Muscle of back (tissue), 13 donors: ENCODE measurements around the gene MLF1. TPM values are rescaled to one million over a fixed set of nuclear protein-coding genes. Genes with fewer than 3 reads are reported as not detected.
"Not testable (repeated sequence)": the region's sequence is repeated elsewhere in the genome, so short reads cannot be mapped to it uniquely, and the experiment has no call there.

Experiments used
- DNase-seq, 3 donors: peaks; one replicate each; pipeline versions ENCODE4 v3.0.0 to v3.0.0-alpha.2; 2013
- long read RNA-seq, 9 donors: transcript quantifications; one replicate each; lab custom pipeline, GENCODE V29; 2026
- polyA plus RNA-seq, 10 donors: library from polyadenylated mRNA; unstranded; fragments of 120-200 nt; gene quantifications; one replicate each; pipeline ENCODE4 v1.2.1, GENCODE V29; 2013; ENCODE audit not compliant: insufficient read length in 10 of 10

The MLF1 gene, protein sequence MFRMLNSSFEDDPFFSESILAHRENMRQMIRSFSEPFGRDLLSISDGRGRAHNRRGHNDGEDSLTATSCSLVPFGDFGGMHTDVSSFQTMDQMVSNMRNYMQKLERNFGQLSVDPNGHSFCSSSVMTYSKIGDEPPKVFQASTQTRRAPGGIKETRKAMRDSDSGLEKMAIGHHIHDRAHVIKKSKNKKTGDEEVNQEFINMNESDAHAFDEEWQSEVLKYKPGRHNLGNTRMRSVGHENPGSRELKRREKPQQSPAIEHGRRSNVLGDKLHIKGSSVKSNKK
- 10 to 100 TPM; 43.3 to 95.0 (median 57.9) TPM for polyA plus RNA-seq
- long read RNA-seq, donor 1, transcript MLF1-201 (7 exons, 2,203 nt) = major isoform, 10 of 18 reads
- long read RNA-seq, donor 1, partial matches to known transcripts = 0 of 18 reads
- long read RNA-seq, donor 1, other reads (novel, unspliced or antisense) = 0 of 18 reads
- long read RNA-seq, donor 2, transcript MLF1-201 (7 exons, 2,203 nt) = major isoform, 20 of 66 reads
- long read RNA-seq, donor 2, transcript MLF1-202 (7 exons, 2,222 nt) = minor isoform, 7 of 66 reads
- long read RNA-seq, donor 2, partial matches to known transcripts = 37 of 66 reads
- long read RNA-seq, donor 2, other reads (novel, unspliced or antisense) = 0 of 66 reads
- long read RNA-seq, donor 3 = 0 reads
- long read RNA-seq, donor 4, transcript MLF1-201 (7 exons, 2,203 nt) = major isoform, 8 of 14 reads
- long read RNA-seq, donor 4, partial matches to known transcripts = 0 of 14 reads
- long read RNA-seq, donor 4, other reads (novel, unspliced or antisense) = 0 of 14 reads
- long read RNA-seq, donor 5, transcript MLF1-201 (7 exons, 2,203 nt) = major isoform, 7 of 10 reads
- long read RNA-seq, donor 5, partial matches to known transcripts = 0 of 10 reads
- long read RNA-seq, donor 5, other reads (novel, unspliced or antisense) = 0 of 10 reads
- long read RNA-seq, donor 6, transcript MLF1-202 (7 exons, 2,222 nt) = major isoform, 6 of 14 reads
- long read RNA-seq, donor 6, transcript MLF1-201 (7 exons, 2,203 nt) = major isoform, 6 of 14 reads
- long read RNA-seq, donor 6, partial matches to known transcripts = 0 of 14 reads
- long read RNA-seq, donor 6, other reads (novel, unspliced or antisense) = 0 of 14 reads
- long read RNA-seq, donor 7, transcript MLF1-202 (7 exons, 2,222 nt) = major isoform, 7 of 16 reads
- long read RNA-seq, donor 7, transcript MLF1-201 (7 exons, 2,203 nt) = minor isoform, 6 of 16 reads
- long read RNA-seq, donor 7, partial matches to known transcripts = 0 of 16 reads
- long read RNA-seq, donor 7, other reads (novel, unspliced or antisense) = 0 of 16 reads
- long read RNA-seq, donor 8, partial matches to known transcripts = 0 of 5 reads
- long read RNA-seq, donor 8, other reads (novel, unspliced or antisense) = 0 of 5 reads
- long read RNA-seq, donor 9, partial matches to known transcripts = 0 of 4 reads
- long read RNA-seq, donor 9, other reads (novel, unspliced or antisense) = 0 of 4 reads

DNA sequence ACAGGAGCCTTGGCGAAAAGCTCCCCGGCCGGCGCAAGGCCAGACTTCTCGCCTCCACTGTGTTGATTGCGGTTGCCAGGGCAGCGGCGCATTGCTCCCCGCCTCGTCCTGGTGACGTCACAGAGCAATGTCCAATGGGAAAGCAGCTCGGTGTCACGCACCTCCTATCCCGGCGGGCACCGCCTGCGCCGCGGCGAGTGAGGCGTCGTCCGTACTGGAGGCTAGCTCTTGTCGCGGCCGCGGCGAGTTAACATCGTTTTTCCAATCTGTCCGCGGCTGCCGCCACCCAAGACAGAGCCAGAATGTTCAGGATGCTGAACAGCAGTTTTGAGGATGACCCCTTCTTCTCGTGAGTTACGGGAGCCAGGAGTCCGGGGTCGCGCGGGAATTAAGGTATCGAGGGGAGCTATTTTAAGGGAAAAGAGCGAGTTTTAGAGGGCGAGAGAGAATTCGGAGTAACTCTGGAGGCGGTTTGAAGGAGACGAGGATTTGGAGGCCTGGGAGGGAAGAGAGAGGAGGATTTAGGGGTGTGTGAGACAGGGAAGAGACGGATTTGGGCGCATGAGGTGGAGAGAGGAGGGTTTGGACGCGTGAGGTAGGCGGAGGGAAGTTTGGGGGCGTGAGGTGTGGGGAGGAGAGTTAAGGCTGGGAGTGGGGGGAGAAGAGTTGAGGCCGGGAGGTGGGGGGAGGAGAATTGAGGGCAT lies at the start of gene MLF1:
Gene MLF1 (plus strand): TSS at position 196 of the 704 bp plus-strand sequence. CDS start 107 bp downstream, at position 303.
- peak; percentile 96 to 98 (median 97) for DNase-seq

DNA sequence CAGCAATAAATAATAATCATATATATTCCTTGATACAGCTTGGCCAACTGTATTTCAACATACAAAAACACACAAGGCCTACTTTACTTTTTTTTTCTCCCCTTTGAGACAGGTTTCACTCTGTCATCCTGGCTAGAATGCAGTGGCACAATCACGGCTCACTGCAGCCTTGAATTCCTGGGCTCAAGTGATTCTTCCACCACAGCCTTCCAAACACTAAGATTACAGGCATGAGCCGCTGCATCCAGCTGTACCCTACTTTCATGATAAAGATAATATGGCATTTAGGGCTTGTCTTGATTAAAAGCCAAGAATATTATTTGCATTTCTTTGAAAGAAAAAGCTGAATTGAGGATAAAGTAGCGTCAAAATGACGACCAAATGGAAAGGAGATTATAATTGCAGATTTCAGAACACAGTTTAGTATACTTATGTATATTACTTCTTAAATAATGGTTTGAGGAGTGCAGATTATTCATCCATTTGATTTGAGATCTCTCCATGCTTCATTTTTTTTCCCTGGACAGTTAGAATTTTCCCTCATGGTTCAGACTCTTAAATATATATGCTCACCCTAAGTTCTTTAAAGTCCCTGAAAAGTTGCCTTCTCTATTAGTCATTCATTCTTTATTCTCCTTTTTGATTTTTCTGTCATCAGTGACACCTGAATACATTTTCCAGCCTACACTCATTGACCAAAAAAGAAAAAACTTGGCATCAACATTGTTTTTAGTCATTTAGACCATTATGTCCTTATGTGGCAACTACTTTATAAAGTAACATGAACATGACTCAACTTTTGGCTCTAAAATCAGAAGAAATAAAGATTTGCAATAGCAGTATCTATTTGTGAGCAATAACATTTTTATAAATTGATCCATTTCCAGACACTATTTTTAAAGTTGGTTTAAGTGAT lies 48.5 kb upstream of the MLF1 start:
- DNase-seq = peak in 1 of 3 donors; percentile 27

DNA sequence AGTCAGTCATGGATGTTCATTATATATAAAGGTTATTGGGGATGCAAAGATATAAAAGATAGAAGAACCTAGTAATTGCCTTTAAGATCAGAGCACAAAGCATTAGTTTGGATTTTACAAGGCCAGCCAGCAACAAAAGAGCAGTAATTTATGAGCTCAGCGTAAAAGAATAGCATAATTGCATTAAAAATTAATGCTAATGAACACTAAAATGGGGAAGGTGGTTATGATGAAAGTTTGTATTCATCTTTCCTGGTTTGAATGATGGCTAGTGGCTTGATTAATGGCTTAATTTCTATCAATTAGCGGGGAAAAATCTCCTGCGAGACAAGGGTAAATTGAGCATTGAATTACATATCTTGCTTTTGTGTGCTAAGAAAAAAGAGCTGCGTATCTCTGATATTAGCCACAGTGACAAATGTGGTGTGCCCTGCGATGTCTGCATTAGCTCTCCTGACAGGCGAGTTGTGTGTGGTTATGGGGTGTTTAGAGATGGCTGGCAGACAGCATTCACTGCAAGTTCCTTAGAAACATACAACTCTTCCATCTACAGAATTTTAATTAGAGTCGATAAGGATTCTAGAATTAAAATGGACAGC lies 42.8 kb upstream of the MLF1 start:
- DNase-seq = no peak

DNA sequence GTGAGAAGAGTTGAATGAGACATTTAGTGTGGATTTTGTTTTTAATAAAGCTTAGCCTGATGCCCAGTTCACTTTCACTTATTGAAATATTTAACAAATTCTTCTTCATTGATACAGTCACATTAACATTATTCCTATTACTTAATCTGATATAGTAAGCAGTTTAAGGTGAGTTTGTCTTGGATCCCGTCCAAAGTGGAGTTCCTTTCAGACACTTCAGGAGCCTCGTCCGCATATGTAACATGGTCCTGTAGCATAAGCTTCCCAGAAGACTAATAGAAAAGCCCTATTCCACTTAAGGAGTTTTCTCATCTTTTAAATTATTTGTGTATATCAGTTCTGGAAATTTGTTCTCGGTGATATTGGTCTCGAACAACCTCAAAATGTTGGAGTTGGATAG lies 39.7 kb upstream of the MLF1 start:
- DNase-seq = no peak

DNA sequence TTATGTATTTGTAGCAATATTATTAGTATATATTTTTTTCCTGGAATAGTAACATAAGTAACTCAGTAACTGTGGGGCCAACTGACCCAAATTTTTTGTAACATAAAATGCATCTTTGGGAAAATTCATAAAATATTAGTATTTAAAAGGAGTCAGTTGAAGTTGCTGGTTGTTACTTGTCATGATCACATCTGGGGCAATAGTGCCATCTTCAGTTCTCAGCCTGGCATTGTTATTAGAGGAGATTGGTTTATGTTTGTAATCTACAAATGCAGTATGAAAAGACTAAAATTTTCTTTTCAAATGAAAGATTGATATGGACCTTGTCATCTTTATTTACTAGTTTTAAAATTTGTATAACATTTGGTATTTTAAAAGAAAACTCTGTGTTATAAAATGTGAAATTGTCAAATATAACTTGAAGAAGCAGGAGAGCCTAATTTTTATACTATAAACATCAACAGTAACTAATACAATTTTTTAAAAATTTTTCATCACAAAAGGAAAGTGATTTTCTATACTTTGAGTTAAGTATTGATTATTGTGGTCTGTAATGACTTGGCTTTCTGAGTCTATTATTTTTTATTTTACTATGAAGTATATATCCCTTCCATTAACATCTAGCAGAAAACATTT lies 38.8 kb upstream of the MLF1 start:
- DNase-seq = peak; percentile 31 to 35 (median 35)

DNA sequence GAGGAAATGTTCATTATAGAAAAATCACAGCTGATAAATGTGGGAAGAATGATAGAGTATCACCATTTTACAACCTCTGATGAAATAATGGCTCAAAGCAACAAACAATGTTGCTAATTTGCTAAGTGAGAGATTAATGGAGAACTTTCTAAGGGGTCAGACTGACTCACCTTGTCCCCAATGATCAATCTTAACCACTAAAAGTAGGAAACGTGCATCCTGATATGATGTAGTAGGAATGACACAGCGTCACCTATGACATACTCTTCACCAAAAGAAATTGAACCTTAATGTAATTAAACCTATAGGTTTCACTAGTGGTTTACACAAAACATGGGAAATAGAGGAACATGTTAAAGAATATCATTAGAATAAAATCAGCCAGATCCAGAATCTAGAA lies 35.1 kb upstream of the MLF1 start:
- DNase-seq = no peak

DNA sequence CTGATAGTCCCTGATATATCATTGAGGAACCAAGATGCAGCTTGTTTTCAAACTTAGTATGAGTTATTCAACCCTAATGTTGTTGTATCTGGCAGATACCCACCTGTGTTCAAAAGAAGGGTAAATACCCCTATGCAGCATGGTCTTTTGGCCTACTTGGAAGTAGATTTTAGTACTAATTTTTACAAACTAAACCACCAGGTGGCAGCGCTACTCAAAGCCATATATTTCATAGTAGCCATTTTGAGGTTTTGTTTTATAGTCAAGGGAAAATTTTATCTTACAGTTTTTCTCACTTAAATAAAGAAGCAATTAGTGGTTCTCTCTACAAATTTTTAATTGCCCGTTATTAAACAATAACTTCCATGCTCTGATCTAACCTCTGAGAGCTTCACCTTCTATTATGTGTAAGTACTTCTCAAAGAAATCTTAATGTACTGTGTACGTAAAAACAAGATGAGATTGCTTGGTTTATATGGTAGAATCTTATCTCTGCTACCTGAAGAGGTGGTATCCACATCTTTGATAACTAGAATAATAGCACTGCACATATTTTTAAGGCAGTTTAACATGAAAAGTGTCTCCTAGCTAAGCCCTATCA lies 31.5 kb upstream of the MLF1 start:
- peak; percentile 15 to 48 (median 22) for DNase-seq

DNA sequence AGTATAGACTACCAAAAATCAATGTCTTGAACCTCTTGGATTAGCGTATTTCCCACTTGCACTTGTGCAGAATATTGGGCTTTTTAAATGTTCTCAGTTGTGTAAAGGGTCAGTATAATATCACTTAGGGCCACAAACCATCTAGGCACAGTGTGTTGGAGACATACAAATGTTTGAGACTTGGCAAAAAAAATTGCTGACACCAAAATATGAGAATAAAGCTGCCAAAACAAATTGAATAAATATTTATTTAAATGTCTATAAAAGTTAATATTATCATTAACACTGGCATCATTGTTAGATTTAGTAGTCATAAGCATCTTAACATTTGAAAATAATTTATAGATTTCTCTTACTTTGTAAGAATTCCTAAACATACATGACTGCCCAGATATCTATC lies 30.9 kb upstream of the MLF1 start:
- no peak for DNase-seq

DNA sequence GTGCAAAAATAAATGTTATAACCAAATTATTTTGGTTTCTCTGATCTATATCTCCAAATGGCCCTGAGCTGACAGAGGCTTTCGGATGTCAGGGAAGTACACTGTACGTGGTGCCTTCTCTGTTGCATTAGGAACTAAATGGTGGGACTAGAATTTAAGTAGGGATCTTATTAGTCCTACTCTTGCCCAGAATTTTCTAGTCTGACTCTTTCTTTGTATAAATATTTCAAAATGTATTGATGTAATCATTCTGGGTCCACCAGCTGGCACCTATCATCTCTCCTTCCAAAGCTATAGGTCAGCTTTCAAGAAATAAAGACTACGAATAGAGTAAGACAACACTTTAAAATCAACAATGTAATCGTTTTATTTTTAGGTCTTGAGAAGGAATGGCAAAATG lies 22.3 kb upstream of the MLF1 start:
- DNase-seq = no peak

DNA sequence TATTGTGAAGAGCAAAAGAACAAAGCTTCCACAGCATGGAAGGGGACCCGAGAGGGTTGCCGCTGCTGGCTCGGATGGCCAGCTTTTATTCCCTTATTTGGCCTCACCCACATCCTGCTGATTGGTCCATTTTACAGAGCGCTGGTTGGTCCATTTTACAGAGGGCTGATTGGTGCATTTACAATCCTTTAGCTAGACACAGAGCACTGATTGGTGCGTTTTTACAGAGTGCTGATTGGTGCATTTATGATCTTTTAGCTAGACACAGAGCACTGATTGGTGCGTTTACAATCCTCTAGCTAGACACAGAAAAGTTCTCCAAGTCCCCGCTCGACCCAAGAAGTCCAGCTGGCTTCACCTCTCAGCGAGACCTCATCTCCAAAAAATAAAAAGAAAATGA lies 21.1 kb upstream of the MLF1 start:
- not testable (repeated sequence) for DNase-seq

DNA sequence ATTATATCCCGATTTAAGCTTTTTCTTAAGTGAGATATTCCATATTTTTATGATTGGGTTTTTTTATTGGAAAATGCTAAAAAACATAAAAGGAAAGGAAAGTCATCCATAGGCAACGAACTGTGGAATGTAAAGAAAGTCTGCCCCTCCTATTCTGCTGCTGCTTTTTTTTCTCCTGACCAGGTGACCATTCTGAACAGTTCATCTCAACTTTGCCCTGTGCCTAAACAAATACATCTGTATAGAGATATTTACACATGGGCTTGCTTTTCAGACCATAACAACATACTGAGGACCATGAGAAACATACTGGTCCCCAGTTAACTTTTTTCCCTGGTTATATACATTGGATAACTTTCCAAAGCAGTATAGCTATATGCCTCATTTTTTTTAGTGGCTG lies 18.9 kb upstream of the MLF1 start:
- no peak for DNase-seq

DNA sequence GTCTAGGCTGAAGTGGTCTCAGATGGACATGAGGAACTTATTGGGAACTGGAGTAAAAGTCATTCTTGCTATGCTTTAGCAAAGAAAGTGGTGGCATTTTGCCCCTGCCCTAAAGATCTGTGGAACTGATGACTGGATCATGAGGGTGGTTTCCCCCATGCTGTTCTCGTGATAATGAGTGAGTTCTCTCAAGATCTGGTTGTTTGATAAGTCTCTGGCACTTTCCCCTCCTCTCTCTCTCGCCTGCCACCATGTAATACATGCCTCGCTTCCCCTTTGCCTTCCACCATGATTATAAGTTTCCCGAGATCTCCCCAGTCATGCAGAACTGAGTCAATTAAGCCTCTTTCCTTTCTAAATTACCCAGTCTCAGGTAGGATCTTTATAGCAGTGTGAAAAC lies 11.5 kb upstream of the MLF1 start:
- DNase-seq = no peak

DNA sequence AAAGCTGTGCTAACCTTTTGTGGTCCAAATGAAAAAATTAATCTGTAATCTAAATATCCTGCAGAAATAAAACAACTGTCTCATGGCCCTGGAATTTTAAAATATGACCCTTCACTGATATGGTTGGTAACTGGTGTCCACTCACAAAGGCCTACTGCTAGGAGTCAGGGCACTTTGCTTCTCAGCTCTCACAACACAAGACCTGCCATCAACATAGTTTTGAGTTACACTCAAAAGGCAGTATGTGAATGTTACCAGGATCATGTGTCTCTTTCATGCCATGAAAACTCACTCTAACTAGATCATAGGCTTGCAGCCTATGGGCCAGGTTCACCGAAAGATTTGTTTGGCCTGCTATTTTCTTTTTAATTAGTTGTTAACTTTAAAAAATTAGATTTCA lies 10.0 kb upstream of the MLF1 start:
- no peak for DNase-seq

DNA sequence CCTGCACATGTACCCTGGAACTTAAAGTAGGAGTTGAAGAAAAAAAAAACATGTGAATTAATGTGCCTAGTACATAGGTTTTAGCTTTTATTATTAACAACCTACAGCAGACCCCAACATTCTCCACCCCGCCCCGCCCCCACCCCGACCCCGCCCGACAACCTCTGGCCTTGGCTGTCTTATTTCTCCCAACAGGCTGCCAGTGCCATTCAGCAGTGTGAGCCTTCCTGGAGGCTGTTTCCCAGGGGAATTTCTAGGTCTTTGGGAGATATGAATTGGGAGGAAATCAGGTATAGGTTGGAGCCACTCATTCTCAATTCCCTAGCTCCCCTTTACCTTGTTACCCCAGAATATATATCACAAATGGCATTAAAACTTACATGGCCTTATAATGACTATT lies 8.3 kb upstream of the MLF1 start:
- no peak for DNase-seq

DNA sequence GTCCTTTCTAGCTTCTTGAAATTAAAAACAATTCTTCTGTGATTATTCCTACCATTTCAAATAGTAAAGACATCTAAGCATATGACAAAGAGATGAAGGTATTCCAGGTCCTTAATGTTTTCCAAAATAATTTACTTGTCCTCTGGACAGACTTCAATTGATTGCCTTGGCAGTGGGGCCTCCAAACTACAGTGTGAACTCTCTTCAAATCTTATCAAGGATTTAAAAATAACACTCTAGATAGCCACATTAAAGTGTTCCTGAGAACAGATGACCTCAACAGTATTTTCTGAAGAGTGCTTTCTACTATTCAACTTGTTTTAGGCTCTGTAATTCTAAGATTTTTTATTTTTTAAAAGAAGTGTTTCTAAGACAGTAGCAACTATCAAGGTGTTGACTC lies 7.9 kb upstream of the MLF1 start:
- no peak for DNase-seq

DNA sequence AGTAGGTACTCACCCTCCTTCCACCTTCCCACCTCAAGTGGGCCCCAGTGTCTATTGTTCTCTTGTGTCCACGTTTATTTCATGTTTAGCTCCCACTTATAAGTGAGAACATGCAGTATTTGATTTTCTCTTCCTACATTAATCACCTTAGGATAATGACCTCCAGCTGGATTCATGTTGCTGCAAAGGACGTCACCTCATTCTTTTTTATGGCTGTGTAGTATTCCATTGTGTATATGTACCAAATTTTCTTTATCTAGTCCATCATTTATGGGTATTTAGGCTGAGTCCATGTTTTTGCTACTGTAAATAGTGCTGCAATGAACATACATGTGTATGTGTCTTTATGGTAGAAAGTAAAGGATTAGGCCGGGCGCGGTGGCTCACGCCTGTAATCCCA lies 5.9 kb upstream of the MLF1 start:
- no peak for DNase-seq

DNA sequence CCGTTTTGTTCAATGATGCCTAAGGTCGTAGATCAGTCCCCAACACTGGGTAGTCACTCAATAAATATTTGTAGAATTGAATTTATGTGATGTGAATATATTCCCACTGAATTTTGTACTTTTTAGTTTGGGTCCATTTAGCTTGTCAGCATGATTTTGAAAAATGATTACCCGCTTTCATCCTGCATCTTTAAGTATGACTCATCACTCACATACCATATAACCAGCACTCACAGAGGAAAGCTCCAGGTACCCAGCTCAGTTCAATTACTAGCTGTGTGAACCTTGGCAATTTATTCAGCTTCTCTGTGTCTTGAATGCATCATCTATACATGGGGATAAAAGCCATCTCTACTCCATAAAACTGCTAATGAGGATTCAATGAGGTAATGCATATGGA lies 2.2 kb upstream of the MLF1 start:
- peak in 1 of 3 donors; percentile 16 for DNase-seq

DNA sequence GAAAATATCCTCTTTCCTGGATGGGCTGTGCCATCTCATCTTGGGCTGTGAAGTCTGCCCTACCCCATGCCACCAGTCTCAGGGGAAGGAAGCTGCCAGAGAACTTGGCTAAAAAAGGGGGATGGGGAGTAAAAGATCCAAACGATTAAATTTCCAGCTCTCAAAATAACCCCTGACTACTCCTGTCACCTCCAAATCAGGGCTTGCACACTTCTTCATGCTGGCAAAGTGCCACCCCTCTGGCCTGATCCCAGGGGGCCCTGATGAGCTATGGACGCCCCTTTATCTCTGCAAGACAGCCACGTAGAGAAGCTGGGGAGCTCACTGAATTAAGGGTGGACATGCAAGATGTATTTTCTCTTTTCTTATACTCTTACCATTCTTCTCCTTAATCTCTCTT lies 1.2 kb upstream of the MLF1 start:
- peak in 1 of 3 donors; percentile 12 for DNase-seq
